Upper lobe of left lung (tissue), 6 donors: ENCODE data around the gene RBP3. TPM values are rescaled to one million over a fixed set of nuclear protein-coding genes. Genes with fewer than 3 reads are reported as not detected.

Experiments used
- ATAC-seq, 2 donors: fragments of 200-7000 bp; cut with Tn5 transposase; one replicate each; pipeline ENCODE4 v1.9.1; 2022; ENCODE audit warnings: mild to moderate bottlenecking in 2 of 2, moderate library complexity in 2 of 2; ENCODE audit not compliant: low FRiP score in 2 of 2
- DNase-seq, 2 donors: peaks; one replicate each; pipeline ENCODE4 v3.0.0-alpha.2; 2019 to 2020
- H3K27ac ChIP-seq, 4 donors: fragments of 200-600 bp; sonication (generic); one replicate each; pipeline ENCODE4 v1.5.1; 2016 to 2019
- H3K27me3 ChIP-seq, 4 donors: fragments of 200-600 bp; sonication (generic); one replicate each; pipeline ENCODE4 v1.5.1; 2017 to 2019
- H3K36me3 ChIP-seq, 4 donors: fragments of 200-600 bp; sonication (generic); one replicate each; pipeline ENCODE4 v1.5.1; 2016 to 2019
- H3K4me1 ChIP-seq, 4 donors: fragments of 200-600 bp; sonication (generic); one replicate each; pipeline ENCODE4 v1.5.1; 2018 to 2019
- H3K4me3 ChIP-seq, 4 donors: fragments of 200-600 bp; sonication (generic); one replicate each; pipeline ENCODE4 v1.5.1; 2017 to 2019; ENCODE audit warnings: mild to moderate bottlenecking in 2 of 4, moderate library complexity in 1 of 4
- H3K9me3 ChIP-seq, 4 donors: fragments of 200-600 bp; sonication (generic); one replicate each; pipeline ENCODE4 v1.5.1; 2018 to 2019
- CTCF ChIP-seq, 6 experiments: fragments of 450-650 bp in 4 of 6; fragments of 200-600 bp in 2 of 6; sonication (generic) in 2 of 6; IDR thresholded peaks; one replicate each; pipeline ENCODE4 v1.5.1; 2016 to 2019; ENCODE audit warnings: antibody characterized with exemption in 6 of 6
- EP300 ChIP-seq, 4 donors: sonication (generic); formaldehyde crosslinking; IDR thresholded peaks; one replicate each; pipeline ENCODE4 v1.5.1; 2017; ENCODE audit warnings: antibody characterized with exemption in 4 of 4, control low read depth in 2 of 4
- POLR2A ChIP-seq, 4 donors: fragments of 450-650 bp; IDR thresholded peaks; one replicate each; pipeline ENCODE4 v1.5.1; 2016 to 2017; ENCODE audit warnings: antibody characterized with exemption in 4 of 4, mild to moderate bottlenecking in 2 of 4
- POLR2AphosphoS5 ChIP-seq, 2 donors: sonication (generic); formaldehyde crosslinking; IDR thresholded peaks; one replicate each; pipeline ENCODE4 v1.5.1; 2017; ENCODE audit warnings: antibody characterized with exemption in 2 of 2
- WGBS, 2 donors: methylation state at CpG; one replicate each; pipeline ENCODE4 v1.1.5; 2017 to 2018; 5-methylcytosine and 5-hydroxymethylcytosine counted together
- total RNA-seq, 6 donors: library from RNA; depleted of rRNA in 4 of 6; stranded (reverse); fragments of >200 nt in 4 of 6; gene quantifications; one replicate each; pipeline versions ENCODE4 v1.1.0 to v1.2.1, GENCODE V29; 2016 to 2021
- donor health status: DM: no; HTN: no; CAD: no; lungs with moderate emphysema.
- donor health status: DM: no; HTN: yes; CAD: no; lungs with severe emphysema.

RBP3 gene
- total RNA-seq, 6 donors from 2014 or later, result not detected

DNA sequence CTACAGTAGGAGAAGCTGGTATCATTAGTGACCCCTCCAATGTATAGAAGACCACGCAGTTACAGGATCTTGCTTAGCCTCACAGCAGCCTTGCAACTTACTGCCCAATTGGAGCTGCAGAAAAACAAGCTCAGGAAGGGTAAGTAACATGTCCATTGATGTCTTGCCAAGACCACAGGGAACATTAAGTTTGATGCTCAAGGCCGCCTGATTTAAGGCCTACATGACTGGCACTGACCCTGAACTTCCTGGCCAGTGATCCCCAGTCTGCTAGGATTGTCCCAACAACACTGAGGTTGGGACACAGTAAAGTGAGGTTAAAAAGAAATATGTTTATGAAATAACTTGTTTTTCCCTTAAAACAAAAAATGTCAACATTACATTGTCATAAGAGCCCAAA is 32.7 kb upstream of the RBP3 start:
- Histone ChIP-seq H3K36me3 (no peaks in the 10 kb centered on the region), H3K4me1 (no peaks in the 10 kb centered on the region), H3K27ac (no peak overlapping the region), H3K4me3 (no peak overlapping the region), H3K27me3 (no peaks in the 10 kb centered on the region), H3K9me3 (no peaks in the 10 kb centered on the region)
- no peak for TF ChIP-seq CTCF (IDR thresholded peaks at IDR 0.05)
- TF ChIP-seq POLR2AphosphoS5 (IDR thresholded peaks at IDR 0.05), result no peak
- no peak for TF ChIP-seq EP300 (IDR thresholded peaks at IDR 0.05)
- TF ChIP-seq POLR2A (IDR thresholded peaks at IDR 0.05), result no peak
- WGBS, 2 donors, result 75 to 88% methylated on average over 2 of the region's 2 CpGs
- no peak for ATAC-seq
- DNase-seq, result no peak

DNA sequence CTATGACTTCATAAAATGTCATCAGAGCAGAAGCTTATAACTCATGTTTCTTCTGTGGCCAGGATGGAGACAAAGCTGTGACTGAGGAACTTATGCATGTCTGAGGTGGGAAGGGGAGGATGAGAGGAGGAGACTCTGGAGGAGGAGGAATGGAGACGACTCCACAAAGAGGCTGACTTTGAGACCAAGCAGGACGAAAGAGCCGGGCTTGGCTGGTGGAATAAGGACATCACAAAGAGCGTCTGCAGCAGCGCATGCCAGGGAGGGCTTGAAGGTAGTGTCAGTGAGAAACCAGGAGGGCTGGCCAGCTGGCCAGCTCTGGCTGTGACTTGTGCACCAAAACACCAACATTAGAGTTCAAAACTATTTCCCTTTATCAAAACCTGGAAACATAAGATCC is 32.0 kb upstream of the RBP3 start:
- no peak for TF ChIP-seq CTCF (IDR thresholded peaks at IDR 0.05)
- TF ChIP-seq POLR2A (IDR thresholded peaks at IDR 0.05), result no peak
- no peak for TF ChIP-seq EP300 (IDR thresholded peaks at IDR 0.05)
- TF ChIP-seq POLR2AphosphoS5 (IDR thresholded peaks at IDR 0.05), result no peak
- Histone ChIP-seq H3K4me1 (no peaks in the 10 kb centered on the region), H3K27me3 (no peaks in the 10 kb centered on the region), H3K27ac (no peak overlapping the region), H3K36me3 (no peaks in the 10 kb centered on the region), H3K4me3 (no peak overlapping the region), H3K9me3 (no peaks in the 10 kb centered on the region)
- ATAC-seq (no peak), DNase-seq (no peak)
- 69 to 75% methylated on average over 5 of the region's 5 CpGs for WGBS, 2 donors

DNA sequence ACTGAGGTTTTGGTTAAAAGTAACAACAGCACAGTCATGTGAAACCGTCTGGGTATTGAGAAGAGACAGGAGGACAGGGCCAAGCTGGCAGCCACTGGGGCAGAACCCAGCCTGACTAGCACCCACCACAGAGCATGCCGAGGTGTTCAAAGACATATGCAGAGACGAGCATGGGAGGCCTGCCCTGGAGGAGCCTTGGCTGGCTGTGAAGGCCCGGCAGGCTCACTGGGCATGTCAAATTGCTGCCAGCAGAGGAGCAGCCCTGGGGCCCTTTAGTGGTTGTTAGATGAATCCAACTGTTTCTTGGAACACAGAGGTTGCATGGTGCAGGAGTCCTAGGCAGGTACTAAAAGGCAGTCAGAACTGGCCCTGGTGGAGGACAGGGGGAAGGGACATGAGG is 30.9 kb upstream of the RBP3 start:
- H3K4me1 ChIP-seq, result no peaks in the 10 kb centered on the region
- ATAC-seq, result no peak
- no peak for TF ChIP-seq POLR2A (IDR thresholded peaks at IDR 0.05)
- no peak for TF ChIP-seq EP300 (IDR thresholded peaks at IDR 0.05)
- no peak for TF ChIP-seq POLR2AphosphoS5 (IDR thresholded peaks at IDR 0.05)
- WGBS, 2 donors, result 71 to 92% methylated on average over 2 to 4 of the region's 4 CpGs
- no peak overlapping the region for H3K4me3 ChIP-seq
- DNase-seq, result no peak
- H3K27ac ChIP-seq, result no peak overlapping the region
- H3K27me3 ChIP-seq, result no peaks in the 10 kb centered on the region
- no peaks in the 10 kb centered on the region for H3K9me3 ChIP-seq
- no peaks in the 10 kb centered on the region for H3K36me3 ChIP-seq

DNA sequence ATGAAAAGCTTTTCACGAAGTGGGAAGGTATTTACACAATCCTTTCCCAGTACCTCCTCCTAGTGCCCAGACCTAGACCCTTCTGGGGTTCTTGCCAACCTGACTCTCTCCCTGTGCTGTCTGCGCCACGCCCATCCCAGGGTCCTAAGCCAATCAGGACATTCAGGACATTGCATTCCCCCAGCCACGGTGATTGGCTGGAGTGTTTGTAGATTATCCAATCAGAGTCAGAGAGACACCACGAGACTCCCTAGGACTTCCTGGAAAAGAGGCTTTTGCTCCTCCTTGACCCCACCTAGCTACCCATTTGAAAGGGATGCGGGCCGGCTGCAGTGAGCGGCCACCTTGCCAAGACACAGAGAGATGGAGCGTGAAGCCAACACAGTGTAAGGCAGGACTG is 29.5 kb upstream of the RBP3 start:
- 82 to 84% methylated on average over 9 of the region's 9 CpGs for WGBS, 2 donors
- no peak for ATAC-seq
- no peak for TF ChIP-seq POLR2AphosphoS5 (IDR thresholded peaks at IDR 0.05)
- no peak for TF ChIP-seq CTCF (IDR thresholded peaks at IDR 0.05)
- TF ChIP-seq EP300 (IDR thresholded peaks at IDR 0.05), result no peak
- no peak for TF ChIP-seq POLR2A (IDR thresholded peaks at IDR 0.05)

DNA sequence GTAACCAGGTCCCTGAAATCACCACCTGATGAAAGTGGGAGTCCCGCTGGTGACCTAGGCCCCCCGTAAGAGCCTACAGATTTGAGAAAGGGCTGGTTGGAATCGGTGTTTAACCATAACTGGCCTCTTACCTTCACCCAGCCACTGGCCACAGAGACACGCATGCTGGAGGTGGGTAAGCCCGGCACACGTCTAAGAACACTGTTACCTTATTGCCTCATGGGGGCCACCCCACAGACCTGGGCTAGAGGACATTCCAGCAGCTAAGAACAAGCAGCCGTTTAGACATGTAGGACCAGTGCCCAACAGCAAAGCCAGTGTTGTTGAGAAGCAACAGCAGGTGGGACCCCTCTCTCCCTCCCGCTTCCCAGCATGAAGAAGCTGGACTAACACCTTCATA is 28.4 kb upstream of the RBP3 start:
- H3K27me3 ChIP-seq, result no peaks in the 10 kb centered on the region
- 90 to 91% methylated on average over 6 to 8 of the region's 8 CpGs for WGBS, 2 donors
- no peak overlapping the region for H3K27ac ChIP-seq
- DNase-seq, result no peak
- no peak for ATAC-seq
- H3K36me3 ChIP-seq, result no peaks in the 10 kb centered on the region
- no peak overlapping the region for H3K4me3 ChIP-seq
- no peak for TF ChIP-seq EP300 (IDR thresholded peaks at IDR 0.05)
- TF ChIP-seq CTCF (IDR thresholded peaks at IDR 0.05), result no peak
- TF ChIP-seq POLR2A (IDR thresholded peaks at IDR 0.05), result no peak
- no peak for TF ChIP-seq POLR2AphosphoS5 (IDR thresholded peaks at IDR 0.05)
- H3K9me3 ChIP-seq, result no peaks in the 10 kb centered on the region
- H3K4me1 ChIP-seq, result no peaks in the 10 kb centered on the region

More for the DNA sequence above, 29.5 kb upstream of the RBP3 start:
- Histone ChIP-seq H3K36me3 (no peaks in the 10 kb centered on the region), H3K9me3 (no peaks in the 10 kb centered on the region), H3K27me3 (no peaks in the 10 kb centered on the region), H3K4me3 (no peak overlapping the region), H3K4me1 (no peaks in the 10 kb centered on the region), H3K27ac (no peak overlapping the region)
- DNase-seq, result no peak
